Immature natural killer cell (primary cell): ENCODE measurements around the gene FAT1. TPM values are rescaled to one million over a fixed set of nuclear protein-coding genes. Genes with fewer than 3 reads are reported as not detected.

Experiments
- DNase-seq, 3 donors: peaks; one replicate each; pipeline ENCODE4 v3.0.0; 2022; ENCODE audit warnings: mixed read lengths in 1 of 3
- H3K27ac Mint-ChIP-seq, 6 donors: one replicate each; pipeline ENCODE4 v1.8.0; 2020; ENCODE audit warnings: mixed read lengths in 6 of 6, mild to moderate bottlenecking in 5 of 6, inconsistent platforms in 4 of 6, moderate library complexity in 3 of 6
- H3K27me3 Mint-ChIP-seq, 3 donors: one replicate each; pipeline ENCODE4 v1.8.0; 2020 to 2021; ENCODE audit warnings: low read depth in 3 of 3, mild to moderate bottlenecking in 3 of 3, mixed read lengths in 3 of 3, moderate library complexity in 3 of 3, inconsistent platforms in 1 of 3
- H3K36me3 Mint-ChIP-seq, 3 donors: one replicate each; pipeline ENCODE4 v1.8.0; 2020; ENCODE audit warnings: mixed read lengths in 3 of 3, inconsistent platforms in 2 of 3, mild to moderate bottlenecking in 2 of 3
- H3K4me1 Mint-ChIP-seq, 2 donors: one replicate each; pipeline ENCODE4 v1.8.0; 2020; ENCODE audit warnings: inconsistent platforms in 2 of 2, mild to moderate bottlenecking in 2 of 2, mixed read lengths in 2 of 2, moderate library complexity in 1 of 2
- H3K4me3 Mint-ChIP-seq, 5 donors: one replicate each; pipeline ENCODE4 v1.8.0; 2020; ENCODE audit warnings: mild to moderate bottlenecking in 5 of 5, mixed read lengths in 5 of 5, inconsistent platforms in 3 of 5, moderate library complexity in 3 of 5
- H3K9me3 Mint-ChIP-seq, 6 donors: one replicate each; pipeline ENCODE4 v1.8.0; 2020; ENCODE audit warnings: mild to moderate bottlenecking in 6 of 6, mixed read lengths in 6 of 6, inconsistent platforms in 4 of 6, moderate library complexity in 3 of 6
- polyA plus RNA-seq, 3 donors: library from polyadenylated mRNA; unstranded; fragments of 300-500 nt; fragmentation: Illumina TruSeq; gene quantifications; one replicate each; pipeline ENCODE4 v1.2.3, GENCODE V29; 2021

The FAT1 gene
- polyA plus RNA-seq, 3 donors from 2014 or later = not detected

GRCh38 chr4:186588503-186588902, 135.2 kb downstream of the FAT1 start:
- no peaks in the 10 kb centered on the region for H3K9me3 Mint-ChIP-seq
- no peak overlapping the region for H3K4me3 Mint-ChIP-seq
- no peak overlapping the region for H3K27ac Mint-ChIP-seq
- peaks cover 0 to 4% (median 1%) of the 10 kb centered on the region in 3 donors for H3K27me3 Mint-ChIP-seq
- H3K36me3 Mint-ChIP-seq = no peaks in the 10 kb centered on the region
- DNase-seq = no peak
- H3K4me1 Mint-ChIP-seq = no peaks in the 10 kb centered on the region

GRCh38 chr4:186587416-186588018, 136.1 kb downstream of the FAT1 start:
- H3K36me3 Mint-ChIP-seq = no peaks in the 10 kb centered on the region
- peaks cover 0 to 6% (median 0%) of the 10 kb centered on the region in 6 donors for H3K9me3 Mint-ChIP-seq
- peak; percentile 13 to 41 (median 28) for DNase-seq
- no peak overlapping the region for H3K4me3 Mint-ChIP-seq
- H3K27ac Mint-ChIP-seq = no peak overlapping the region
- H3K27me3 Mint-ChIP-seq = peaks cover 0 to 4% (median 1%) of the 10 kb centered on the region in 3 donors
- H3K4me1 Mint-ChIP-seq = no peaks in the 10 kb centered on the region

- Mint-ChIP-seq H3K4me1 (no peaks in the 10 kb centered on the region), H3K4me3 (no peak overlapping the region), H3K27me3 (peaks cover 0 to 4% (median 1%) of the 10 kb centered on the region in 3 donors), H3K27ac (no peak overlapping the region), H3K9me3 (peaks cover 0 to 9% (median 2%) of the 10 kb centered on the region in 6 donors), H3K36me3 (no peaks in the 10 kb centered on the region)
- no peak for DNase-seq
Observed at GRCh38 chr4:186586205-186586604, 137.5 kb downstream of the FAT1 start.

- H3K9me3 Mint-ChIP-seq = peaks cover 0 to 9% (median 2%) of the 10 kb centered on the region in 6 donors
- H3K36me3 Mint-ChIP-seq = no peaks in the 10 kb centered on the region
- H3K27ac Mint-ChIP-seq = no peak overlapping the region
- DNase-seq = no peak
- H3K4me1 Mint-ChIP-seq = no peaks in the 10 kb centered on the region
- H3K4me3 Mint-ChIP-seq = no peak overlapping the region
- H3K27me3 Mint-ChIP-seq = peaks cover 0 to 4% (median 1%) of the 10 kb centered on the region in 3 donors
Observed at GRCh38 chr4:186584912-186585311, 138.7 kb downstream of the FAT1 start.

- no peak overlapping the region for H3K4me3 Mint-ChIP-seq
- no peak for DNase-seq
- peaks cover 0 to 4% (median 1%) of the 10 kb centered on the region in 3 donors for H3K27me3 Mint-ChIP-seq
- no peak overlapping the region for H3K27ac Mint-ChIP-seq
- H3K9me3 Mint-ChIP-seq = peaks cover 0 to 9% (median 2%) of the 10 kb centered on the region in 6 donors
- H3K4me1 Mint-ChIP-seq = no peaks in the 10 kb centered on the region
- H3K36me3 Mint-ChIP-seq = no peaks in the 10 kb centered on the region
Observed at GRCh38 chr4:186581421-186581820, 142.2 kb downstream of the FAT1 start.

GRCh38 chr4:186580669-186581068, 143.0 kb downstream of the FAT1 start:
- peaks cover 0 to 4% (median 1%) of the 10 kb centered on the region in 3 donors for H3K27me3 Mint-ChIP-seq
- DNase-seq = no peak
- H3K4me3 Mint-ChIP-seq = no peak overlapping the region
- H3K4me1 Mint-ChIP-seq = no peaks in the 10 kb centered on the region
- H3K27ac Mint-ChIP-seq = no peak overlapping the region
- no peaks in the 10 kb centered on the region for H3K36me3 Mint-ChIP-seq
- H3K9me3 Mint-ChIP-seq = peaks cover 0 to 9% (median 4%) of the 10 kb centered on the region in 6 donors

- H3K9me3 Mint-ChIP-seq = peaks cover 0 to 2% (median 0%) of the 10 kb centered on the region in 6 donors
- no peak overlapping the region for H3K27ac Mint-ChIP-seq
- H3K36me3 Mint-ChIP-seq = no peaks in the 10 kb centered on the region
- no peaks in the 10 kb centered on the region for H3K4me1 Mint-ChIP-seq
- no peak for DNase-seq
- H3K27me3 Mint-ChIP-seq = peaks cover 0 to 2% (median 1%) of the 10 kb centered on the region in 3 donors
- H3K4me3 Mint-ChIP-seq = no peak overlapping the region
Observed at GRCh38 chr4:186570193-186570996, 153.3 kb downstream of the FAT1 start.

- H3K27me3 Mint-ChIP-seq = peaks cover 0 to 2% (median 1%) of the 10 kb centered on the region in 3 donors
- DNase-seq = no peak
- H3K4me1 Mint-ChIP-seq = no peaks in the 10 kb centered on the region
- no peak overlapping the region for H3K4me3 Mint-ChIP-seq
- peaks cover 0 to 2% (median 0%) of the 10 kb centered on the region in 6 donors for H3K9me3 Mint-ChIP-seq
- no peak overlapping the region for H3K27ac Mint-ChIP-seq
- no peaks in the 10 kb centered on the region for H3K36me3 Mint-ChIP-seq
Observed at GRCh38 chr4:186569533-186570192, 154.0 kb downstream of the FAT1 start.

GRCh38 chr4:186566068-186566467, 157.6 kb downstream of the FAT1 start:
- no peak for DNase-seq
- peaks cover 0 to 2% (median 0%) of the 10 kb centered on the region in 6 donors for H3K9me3 Mint-ChIP-seq
- H3K27me3 Mint-ChIP-seq = peaks cover 0 to 2% (median 1%) of the 10 kb centered on the region in 3 donors
- no peaks in the 10 kb centered on the region for H3K4me1 Mint-ChIP-seq
- H3K36me3 Mint-ChIP-seq = no peaks in the 10 kb centered on the region
- no peak overlapping the region for H3K27ac Mint-ChIP-seq
- H3K4me3 Mint-ChIP-seq = no peak overlapping the region

GRCh38 chr4:186563761-186564160, 159.9 kb downstream of the FAT1 start:
- Mint-ChIP-seq H3K27ac (no peak overlapping the region), H3K4me3 (no peak overlapping the region), H3K27me3 (peaks cover 0 to 2% (median 1%) of the 10 kb centered on the region in 3 donors), H3K4me1 (no peaks in the 10 kb centered on the region), H3K36me3 (no peaks in the 10 kb centered on the region), H3K9me3 (peaks cover 0 to 2% (median 0%) of the 10 kb centered on the region in 6 donors)
- DNase-seq = no peak

- peaks cover 0 to 2% (median 0%) of the 10 kb centered on the region in 6 donors for H3K9me3 Mint-ChIP-seq
- no peaks in the 10 kb centered on the region for H3K4me1 Mint-ChIP-seq
- no peaks in the 10 kb centered on the region for H3K36me3 Mint-ChIP-seq
- DNase-seq = no peak
- H3K27me3 Mint-ChIP-seq = no peaks in the 10 kb centered on the region
- H3K4me3 Mint-ChIP-seq = no peak overlapping the region
- no peak overlapping the region for H3K27ac Mint-ChIP-seq
Observed at GRCh38 chr4:186561748-186562147, 161.9 kb downstream of the FAT1 start.

- DNase-seq = no peak
- Mint-ChIP-seq H3K36me3 (peaks cover 0 to 3% (median 3%) of the 10 kb centered on the region in 3 donors), H3K27me3 (peaks cover 0 to 2% (median 2%) of the 10 kb centered on the region in 3 donors), H3K27ac (no peak overlapping the region), H3K4me3 (no peak overlapping the region), H3K4me1 (no peaks in the 10 kb centered on the region), H3K9me3 (peaks cover 0 to 6% (median 1%) of the 10 kb centered on the region in 6 donors)
Observed at GRCh38 chr4:186560647-186561046, 163.0 kb downstream of the FAT1 start.

GRCh38 chr4:186557486-186557885, 166.2 kb downstream of the FAT1 start:
- Mint-ChIP-seq H3K4me1 (no peaks in the 10 kb centered on the region), H3K36me3 (peaks cover 0 to 3% (median 3%) of the 10 kb centered on the region in 3 donors), H3K9me3 (peaks cover 0 to 13% (median 3%) of the 10 kb centered on the region in 6 donors), H3K4me3 (no peak overlapping the region), H3K27ac (no peak overlapping the region), H3K27me3 (peaks cover 4 to 8% (median 5%) of the 10 kb centered on the region in 3 donors)
- no peak for DNase-seq

- no peak overlapping the region for H3K4me3 Mint-ChIP-seq
- H3K27me3 Mint-ChIP-seq = peaks cover 4 to 8% (median 5%) of the 10 kb centered on the region in 3 donors
- H3K9me3 Mint-ChIP-seq = peaks cover 0 to 13% (median 3%) of the 10 kb centered on the region in 6 donors
- H3K4me1 Mint-ChIP-seq = no peaks in the 10 kb centered on the region
- peaks cover 0 to 3% (median 3%) of the 10 kb centered on the region in 3 donors for H3K36me3 Mint-ChIP-seq
- DNase-seq = no peak
- no peak overlapping the region for H3K27ac Mint-ChIP-seq
Observed at GRCh38 chr4:186557061-186557460, 166.6 kb downstream of the FAT1 start.
